ENCODE results near the gene SAMD11.

The SAMD11 gene

GRCh38 chr1:925561-926421 lies 2.1 kb downstream of the SAMD11 start:
- POLR2A ChIA-PET, result no interaction called here
- no peak for DNase-seq (ENCODE audit: extremely low spot score)
- TF ChIP-seq CTCF (IDR thresholded peaks at IDR 0.05; ENCODE audit: control extremely low read depth, extremely low read depth, low read depth, missing control alignments), result no peak
- CTCF ChIA-PET, result no interaction called here

- CTCF ChIA-PET, result no interaction called here
- no peak for TF ChIP-seq CTCF (IDR thresholded peaks at IDR 0.05; ENCODE audit: control extremely low read depth, extremely low read depth, low read depth, missing control alignments)
- DNase-seq (ENCODE audit: extremely low spot score), result no peak
- POLR2A ChIA-PET, result no interaction called here
Observed at GRCh38 chr1:927234-927633, 3.5 kb downstream of the SAMD11 start.

GRCh38 chr1:927748-928147 lies 4.0 kb downstream of the SAMD11 start:
- ChIA-PET POLR2A (no interaction called here), CTCF (no interaction called here)
- DNase-seq (ENCODE audit: extremely low spot score), result no peak
- no peak for TF ChIP-seq CTCF (IDR thresholded peaks at IDR 0.05; ENCODE audit: control extremely low read depth, extremely low read depth, low read depth, missing control alignments)

- ChIA-PET POLR2A (no interaction called here), CTCF (interaction anchor here (1.5 kb wide), 1 partner anchor 9 kb away, joined by 6 read pairs; no protein-coding TSS in a partner anchor)
- TF ChIP-seq CTCF (IDR thresholded peaks at IDR 0.05; ENCODE audit: control extremely low read depth, extremely low read depth, low read depth, missing control alignments), result no peak
- no peak for DNase-seq (ENCODE audit: extremely low spot score)
Observed at GRCh38 chr1:928825-929661, 5.3 kb downstream of the SAMD11 start.

- ChIA-PET CTCF (interaction anchor here (1.2 to 1.6 kb wide), 3 partner anchors 8 to 25 kb away, joined by 4 to 10 read pairs (median 6); no protein-coding TSS in a partner anchor), POLR2A (no interaction called here)
- no peak for DNase-seq (ENCODE audit: extremely low spot score)
- no peak for TF ChIP-seq CTCF (IDR thresholded peaks at IDR 0.05; ENCODE audit: control extremely low read depth, extremely low read depth, low read depth, missing control alignments)
Observed at GRCh38 chr1:929712-930632, 6.2 kb downstream of the SAMD11 start.
